CMK (cell line): ENCODE data around the gene ALLC.

Experiments used
- DNase-seq: peaks from one replicate; pipeline ENCODE4 v3.0.0-alpha.2; 2010; ENCODE audit warnings: low read depth

ALLC gene

DNA sequence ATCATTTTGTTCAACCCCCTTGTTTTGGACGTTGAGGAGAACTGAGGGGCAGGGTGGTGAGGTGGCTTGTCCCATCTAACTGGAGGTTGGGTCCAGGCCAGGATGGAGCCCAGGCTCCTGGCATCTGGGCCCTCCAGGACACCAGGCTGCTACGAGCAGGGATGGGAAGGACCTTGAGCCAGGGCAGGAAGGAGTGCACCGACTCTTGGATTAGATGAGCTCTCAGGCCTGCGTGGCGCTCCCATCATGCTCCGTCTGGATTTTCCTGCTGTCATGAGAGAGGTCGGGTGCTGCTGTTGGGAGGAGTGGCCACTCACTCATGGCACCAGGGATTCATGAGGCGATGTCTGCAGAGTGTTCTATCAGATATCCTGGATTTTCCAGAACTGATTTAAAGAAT lies 18.3 kb upstream of the ALLC start:
- no peak for DNase-seq

DNA sequence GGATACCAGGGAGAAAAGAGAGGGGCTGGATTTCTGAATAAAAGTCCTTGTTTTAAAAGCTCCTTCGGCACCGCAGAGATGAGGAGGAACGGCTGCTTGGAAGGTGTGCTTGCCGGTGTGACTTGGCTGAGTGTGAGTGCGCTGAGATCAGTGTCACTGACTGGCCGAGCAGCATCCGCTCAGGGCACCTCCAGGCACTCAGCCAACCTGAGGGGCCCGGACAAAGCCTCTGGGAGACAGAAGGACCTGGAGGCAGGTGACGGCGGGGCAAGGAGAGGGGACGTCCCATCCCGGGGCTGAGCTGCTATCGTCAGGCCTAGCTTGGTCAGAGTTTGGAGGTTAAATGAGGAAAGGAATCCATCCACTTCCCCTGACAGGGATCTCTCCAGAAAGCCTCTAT lies 16.8 kb upstream of the ALLC start:
- DNase-seq = no peak

DNA sequence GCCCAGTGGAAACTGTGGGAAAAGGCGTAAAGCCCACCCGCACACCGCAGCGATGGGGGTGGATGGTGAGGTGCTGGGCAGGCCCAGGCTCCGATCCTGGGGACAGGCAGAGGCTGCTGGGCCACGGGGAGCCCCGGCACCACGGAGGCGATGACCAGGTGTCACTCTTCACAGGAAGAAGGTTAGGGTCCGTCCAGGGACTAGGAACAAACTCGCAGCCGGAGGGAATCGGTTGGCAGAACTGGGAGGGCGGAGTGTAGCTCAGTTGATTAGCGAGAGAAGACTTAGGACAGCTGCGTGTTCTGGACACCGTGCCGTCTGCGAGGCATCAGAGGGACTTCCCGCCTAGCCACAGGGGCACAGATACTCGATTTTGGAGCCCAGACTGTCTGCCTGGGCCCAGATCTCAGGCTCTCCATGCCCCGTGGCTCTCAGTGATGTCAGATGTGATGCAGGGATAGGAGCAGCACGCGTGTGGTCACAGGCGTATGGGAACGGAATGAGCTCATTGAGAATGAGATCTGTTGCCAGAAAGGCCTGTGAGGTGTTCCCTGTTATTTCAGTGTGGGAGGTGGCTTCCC lies 16.1 kb upstream of the ALLC start:
- DNase-seq = no peak

DNA sequence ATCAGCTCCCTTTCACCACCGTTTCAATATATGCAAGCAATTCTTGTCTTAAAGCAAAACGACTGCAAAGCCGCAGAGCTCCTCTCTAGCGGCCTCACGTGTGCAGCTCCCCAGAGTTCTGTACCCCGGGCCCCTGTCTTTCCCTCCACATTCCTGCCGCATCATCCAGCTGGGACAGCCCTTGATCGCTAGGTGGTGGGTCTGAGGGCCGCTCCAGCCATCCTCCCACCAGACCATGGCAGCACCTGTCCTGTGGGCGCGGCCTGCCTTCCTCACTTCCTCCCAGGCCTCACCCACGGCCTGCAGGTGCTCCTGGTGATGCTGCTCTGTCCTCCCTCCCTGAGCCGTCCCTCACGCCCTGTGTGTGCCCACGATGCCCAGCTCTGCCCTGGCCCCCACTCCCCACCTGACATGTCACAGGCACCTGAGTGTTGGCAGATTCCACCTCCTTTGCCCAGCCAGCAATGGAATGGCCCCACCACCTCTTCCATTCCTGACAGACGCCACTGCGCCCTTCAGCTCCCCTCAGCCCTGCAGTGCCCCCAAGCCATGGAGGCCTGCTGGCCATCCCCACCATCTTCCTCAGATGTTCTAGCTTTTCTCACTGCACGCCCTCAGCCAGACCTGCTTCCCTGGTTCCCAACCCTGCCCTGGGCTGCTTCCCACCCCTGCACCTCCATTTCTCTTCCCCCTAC lies 15.3 kb upstream of the ALLC start:
- DNase-seq = no peak

DNA sequence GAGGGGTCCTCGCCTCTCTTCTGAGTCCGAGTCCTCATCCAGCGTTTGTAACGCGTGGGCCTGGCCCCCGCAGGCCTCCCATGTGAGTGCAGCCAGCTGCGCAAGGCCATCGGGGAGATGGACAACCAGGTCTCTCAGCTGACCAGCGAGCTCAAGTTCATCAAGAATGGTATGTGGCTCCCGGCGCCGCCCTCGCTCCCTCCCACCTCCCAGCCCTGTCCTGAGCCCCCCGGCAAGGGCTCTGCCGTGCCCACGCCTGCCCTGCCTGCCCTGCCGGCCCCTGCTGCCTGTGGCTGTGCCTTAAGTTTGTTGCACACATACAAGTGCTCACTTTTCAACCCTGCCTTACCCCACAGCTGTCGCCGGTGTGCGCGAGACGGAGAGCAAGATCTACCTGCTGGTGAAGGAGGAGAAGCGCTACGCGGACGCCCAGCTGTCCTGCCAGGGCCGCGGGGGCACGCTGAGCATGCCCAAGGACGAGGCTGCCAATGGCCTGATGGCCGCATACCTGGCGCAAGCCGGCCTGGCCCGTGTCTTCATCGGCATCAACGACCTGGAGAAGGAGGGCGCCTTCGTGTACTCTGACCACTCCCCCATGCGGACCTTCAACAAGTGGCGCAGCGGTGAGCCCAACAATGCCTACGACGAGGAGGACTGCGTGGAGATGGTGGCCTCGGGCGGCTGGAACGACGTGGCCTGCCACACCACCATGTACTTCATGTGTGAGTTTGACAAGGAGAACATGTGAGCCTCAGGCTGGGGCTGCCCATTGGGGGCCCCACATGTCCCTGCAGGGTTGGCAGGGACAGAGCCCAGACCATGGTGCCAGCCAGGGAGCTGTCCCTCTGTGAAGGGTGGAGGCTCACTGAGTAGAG lies 14.4 kb upstream of the ALLC start:
- no peak for DNase-seq

DNA sequence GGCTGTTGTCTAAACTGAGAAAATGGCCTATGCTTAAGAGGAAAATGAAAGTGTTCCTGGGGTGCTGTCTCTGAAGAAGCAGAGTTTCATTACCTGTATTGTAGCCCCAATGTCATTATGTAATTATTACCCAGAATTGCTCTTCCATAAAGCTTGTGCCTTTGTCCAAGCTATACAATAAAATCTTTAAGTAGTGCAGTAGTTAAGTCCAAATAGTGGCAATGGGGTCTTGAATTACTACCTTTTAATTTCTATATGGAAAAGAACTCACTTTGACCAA lies 13.8 kb upstream of the ALLC start:
- no peak for DNase-seq

DNA sequence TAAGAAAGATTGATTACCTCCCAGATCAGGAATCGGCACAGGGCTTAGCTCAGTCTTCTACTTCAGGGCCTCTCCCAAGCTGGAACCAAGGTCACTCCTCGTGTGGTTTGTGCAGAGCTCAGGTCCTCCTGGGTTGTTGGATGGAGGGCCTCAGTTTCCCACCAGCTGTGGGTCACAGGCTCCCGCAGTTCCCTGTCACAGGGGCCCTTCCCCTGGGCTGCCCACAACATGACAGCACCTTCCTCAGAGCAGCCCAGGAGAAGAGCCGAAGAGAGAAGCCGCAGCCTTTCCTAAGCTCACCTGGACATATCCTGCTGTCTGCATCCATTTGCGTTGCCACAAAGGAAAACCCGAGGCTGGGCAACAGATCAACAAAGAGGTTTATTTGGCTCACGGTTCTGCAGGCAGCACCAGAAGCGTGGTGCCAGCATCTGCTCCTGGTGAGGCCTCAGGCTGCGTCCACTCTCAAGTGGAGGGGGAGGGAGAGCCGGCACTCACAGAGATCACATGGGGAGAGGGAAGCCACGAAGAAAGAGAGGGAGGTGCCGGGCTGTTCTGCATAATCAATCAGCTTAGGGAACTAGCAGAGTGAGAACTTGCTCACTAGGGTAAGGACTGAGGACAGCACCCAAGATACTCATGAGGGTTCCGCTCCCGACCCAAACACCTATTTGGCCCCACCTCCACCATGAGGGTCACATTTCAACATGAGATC lies 13.0 kb upstream of the ALLC start:
- no peak for DNase-seq

DNA sequence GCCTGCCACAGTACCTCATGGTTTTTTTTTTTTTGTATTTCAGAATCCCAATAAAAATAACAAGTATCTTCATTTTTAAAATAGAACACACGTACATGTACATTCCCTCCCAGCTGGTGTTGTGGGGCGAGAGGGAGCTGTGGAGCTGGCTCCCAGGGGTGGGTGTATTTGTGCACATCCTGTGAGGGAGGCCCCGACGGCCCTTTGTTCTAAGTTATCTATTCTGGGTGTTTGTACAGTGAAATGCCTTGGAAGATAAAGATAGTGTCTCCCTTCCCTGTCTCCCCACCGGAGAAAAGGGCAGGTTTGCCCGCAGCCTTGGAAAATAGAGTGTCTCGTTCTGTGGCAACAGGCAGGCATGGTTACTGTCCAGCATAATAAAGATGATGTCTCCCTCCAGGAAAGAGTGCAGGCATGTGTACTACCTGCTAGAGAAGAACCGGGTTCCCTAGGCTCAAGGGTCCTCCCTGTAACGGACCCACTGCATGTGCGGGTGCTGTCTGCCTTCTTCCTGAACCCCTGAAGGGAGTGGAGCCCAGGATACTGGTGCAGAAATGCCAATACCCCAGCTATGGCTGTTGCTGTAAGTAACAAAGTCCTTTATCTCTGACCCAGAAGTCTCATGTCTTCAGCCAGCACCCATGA lies 12.1 kb upstream of the ALLC start:
- DNase-seq = no peak

DNA sequence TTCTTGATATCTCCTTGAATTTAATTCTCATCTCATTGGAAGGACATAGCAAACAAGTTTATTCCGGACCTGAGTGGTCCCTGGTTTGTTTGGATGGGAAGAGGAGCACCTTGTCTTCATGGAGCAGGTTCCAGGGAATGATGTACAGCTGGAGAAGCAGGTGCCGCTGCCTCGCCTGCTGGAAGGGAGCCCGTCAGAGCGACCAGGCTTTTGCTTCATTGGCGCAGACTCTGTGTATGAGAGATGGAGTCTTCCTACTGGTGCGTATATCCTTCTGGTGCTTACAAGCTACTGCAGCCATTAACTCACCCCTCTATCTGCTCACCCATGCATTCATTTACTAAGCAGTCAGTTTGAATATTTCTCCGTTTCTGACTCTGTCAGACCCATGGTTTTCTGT lies 11.6 kb upstream of the ALLC start:
- DNase-seq = no peak

DNA sequence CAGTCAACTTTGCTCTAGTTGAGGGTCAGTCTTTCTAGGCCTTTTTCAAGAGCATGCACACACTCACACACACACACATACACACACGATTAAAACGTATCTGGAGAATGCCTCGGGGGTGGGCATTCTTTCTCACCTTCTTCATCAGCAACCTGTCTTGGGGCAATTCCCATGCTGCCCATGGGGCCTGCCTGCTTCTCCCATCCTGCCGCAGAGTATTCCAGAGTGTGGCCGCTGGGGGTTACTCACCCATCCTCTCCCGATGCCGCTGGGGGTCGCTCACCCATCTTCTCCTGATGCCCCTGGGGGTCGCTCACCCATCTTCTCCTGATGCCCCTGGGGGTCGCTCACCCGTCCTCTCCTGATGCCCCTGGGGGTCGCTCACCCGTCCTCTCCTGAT lies 10.8 kb upstream of the ALLC start:
- DNase-seq = no peak

DNA sequence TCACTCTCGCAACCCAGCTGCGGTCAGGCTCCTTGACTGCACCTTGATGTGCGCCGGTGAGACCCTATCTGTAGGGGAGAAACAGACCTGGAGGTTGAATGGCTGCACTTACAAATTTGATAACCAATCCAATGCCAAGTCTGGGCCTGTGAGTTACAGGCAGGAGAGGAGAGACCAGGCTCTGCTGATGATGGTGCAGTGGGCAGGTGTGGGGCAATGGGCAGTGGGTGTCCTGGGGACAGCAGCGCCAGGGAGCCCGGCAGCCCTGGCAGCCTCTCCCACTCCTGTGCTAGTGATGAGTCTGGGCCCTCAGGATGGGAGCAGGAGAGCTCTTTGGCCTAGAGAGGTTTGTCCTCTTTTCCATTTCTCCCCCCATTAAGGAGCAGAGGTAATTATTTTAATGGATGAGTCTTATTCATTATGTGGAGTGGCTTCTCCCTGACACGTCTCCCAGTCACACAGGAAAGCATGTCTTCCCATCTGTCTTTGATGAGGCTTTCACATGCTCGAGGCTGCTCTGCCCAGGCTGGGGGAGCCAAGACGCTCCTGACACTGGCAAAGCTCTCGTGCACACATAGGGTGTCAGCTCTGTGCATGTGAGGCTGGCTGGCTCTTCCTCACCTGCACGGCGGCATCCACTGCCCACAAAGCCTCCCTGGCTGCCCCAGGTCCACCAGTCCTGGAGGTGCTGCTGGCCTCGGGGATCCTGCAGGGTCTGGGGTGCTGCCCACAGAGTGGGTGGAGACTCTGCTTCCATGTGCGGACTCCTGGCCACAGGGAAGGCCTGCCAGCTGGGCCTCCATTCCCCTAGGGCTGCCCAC lies 10.0 kb upstream of the ALLC start:
- no peak for DNase-seq

DNA sequence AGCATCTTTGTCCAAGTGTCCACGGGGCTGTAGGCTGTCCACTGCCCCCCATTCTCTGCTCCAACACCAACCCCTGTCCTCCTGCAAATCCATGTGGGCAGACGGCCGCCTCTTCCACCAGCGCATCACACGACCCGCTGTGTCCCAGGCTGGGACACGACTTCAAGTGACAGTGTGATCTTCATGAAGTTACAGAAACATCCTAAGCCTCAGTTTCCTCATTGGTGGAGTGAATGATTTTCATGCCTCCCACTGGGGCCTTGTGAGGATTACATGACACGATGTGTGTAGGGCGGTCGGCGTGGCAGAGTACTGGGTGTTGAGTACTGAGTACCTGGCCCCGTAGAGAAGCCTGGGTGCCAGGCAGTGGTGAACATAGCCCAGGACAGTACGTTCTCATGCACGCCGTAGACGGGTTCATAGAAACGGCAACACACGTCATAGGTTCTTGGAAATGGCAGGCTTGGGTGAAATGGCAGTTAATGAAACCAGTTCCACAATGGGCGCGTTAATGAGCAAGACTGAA lies 9.3 kb upstream of the ALLC start:
- DNase-seq = no peak

DNA sequence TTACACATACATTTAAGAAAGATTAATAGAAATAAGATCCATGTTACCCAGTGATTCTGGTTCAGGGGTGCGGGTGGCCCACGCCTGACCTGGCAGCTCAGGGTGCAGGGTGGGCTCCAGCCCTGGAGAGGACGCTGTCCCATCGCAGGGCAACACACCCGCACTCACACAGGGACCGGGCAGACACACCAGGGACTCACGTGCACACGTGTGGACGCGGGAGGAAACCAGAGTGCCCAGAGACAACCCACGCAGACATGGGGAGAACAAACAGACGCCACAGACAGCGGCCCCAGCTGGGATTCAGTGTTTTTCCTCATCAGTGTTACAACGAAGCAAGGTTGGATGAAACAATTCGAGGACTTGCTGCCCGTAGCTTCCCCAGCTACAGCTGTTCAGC lies 8.4 kb upstream of the ALLC start:
- no peak for DNase-seq

DNA sequence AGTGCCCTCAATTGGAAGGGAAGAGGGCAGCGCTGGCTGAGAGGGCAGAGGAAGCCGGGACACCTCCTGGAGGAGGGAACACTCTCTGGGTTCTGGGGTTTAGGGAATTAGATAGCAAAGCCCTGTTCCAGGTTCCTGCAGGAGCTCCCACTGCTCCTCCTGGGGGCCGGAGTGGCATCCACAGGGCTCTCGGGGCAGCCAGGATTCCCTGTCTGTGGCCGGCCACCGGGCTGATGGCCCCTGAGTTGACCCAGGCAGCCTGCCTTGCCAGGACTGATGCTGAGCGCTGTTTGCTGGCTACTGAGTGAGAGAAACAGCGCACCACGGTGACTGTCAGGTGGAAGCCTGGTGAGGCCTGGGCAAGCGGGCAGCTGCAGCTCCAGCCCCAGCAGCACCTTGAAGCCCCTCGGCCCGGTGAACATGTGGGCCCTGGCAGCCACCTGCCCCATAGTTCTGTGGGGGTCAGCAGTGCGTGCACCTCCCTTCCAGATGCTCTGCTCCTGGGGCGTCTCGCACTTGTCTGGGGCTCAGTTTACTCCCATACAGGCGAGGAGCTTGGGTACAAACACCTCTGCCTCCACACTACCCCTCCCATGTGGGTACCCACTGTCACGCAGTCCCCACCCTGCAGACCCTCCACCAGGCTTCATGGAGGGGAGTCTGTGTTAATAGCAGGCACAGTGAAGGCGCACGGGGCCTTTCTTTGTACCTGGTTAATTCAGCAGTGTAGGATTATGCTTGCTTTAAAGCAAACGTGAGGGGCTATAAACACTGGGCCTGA lies 7.7 kb upstream of the ALLC start:
- no peak for DNase-seq

DNA sequence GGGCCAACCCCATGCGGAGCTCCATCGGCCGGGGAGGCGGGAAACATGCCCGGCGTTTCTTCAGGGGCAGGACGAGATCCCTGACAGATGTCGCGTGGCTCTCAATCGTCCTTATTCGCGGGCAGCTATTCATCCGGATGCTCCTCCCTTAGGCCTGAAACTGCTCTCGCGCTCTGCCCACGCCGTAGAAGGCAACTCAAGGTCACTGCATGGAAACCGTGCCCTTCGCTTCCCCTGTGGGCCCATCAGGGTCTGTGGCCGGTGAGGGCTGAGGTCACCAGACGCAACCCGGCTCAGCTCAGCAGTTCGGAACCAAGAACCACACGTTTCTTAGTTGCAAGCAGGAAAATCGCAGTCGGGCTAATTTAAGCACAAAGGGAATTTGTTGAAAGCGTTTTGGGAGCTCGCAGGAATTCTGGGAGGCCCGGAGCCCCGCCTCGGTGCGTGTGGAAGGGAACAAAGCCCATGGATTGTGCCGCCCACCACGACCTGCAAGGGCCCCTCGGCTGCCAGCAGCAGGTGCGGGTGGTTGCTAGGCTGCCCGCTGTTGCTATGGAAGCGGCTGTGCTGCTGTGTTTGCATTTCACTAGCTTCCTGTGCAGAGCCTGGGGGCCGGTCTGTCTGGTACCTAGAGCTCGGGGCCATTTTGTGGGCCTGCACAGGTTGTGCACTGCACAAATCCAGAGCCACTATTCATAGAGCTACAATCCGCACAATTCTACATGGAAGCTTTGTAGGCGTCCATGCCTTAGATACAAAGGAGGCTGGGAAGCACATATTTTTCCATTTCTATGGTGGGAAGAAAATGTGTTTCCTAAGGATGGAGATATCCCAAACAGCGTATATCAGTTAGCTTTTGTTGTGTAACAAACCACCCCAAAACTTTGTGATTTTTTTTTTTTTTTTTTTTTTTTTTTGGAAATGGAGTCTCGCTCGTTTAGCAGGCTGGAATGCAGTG lies 6.0 kb upstream of the ALLC start:
- no peak for DNase-seq

DNA sequence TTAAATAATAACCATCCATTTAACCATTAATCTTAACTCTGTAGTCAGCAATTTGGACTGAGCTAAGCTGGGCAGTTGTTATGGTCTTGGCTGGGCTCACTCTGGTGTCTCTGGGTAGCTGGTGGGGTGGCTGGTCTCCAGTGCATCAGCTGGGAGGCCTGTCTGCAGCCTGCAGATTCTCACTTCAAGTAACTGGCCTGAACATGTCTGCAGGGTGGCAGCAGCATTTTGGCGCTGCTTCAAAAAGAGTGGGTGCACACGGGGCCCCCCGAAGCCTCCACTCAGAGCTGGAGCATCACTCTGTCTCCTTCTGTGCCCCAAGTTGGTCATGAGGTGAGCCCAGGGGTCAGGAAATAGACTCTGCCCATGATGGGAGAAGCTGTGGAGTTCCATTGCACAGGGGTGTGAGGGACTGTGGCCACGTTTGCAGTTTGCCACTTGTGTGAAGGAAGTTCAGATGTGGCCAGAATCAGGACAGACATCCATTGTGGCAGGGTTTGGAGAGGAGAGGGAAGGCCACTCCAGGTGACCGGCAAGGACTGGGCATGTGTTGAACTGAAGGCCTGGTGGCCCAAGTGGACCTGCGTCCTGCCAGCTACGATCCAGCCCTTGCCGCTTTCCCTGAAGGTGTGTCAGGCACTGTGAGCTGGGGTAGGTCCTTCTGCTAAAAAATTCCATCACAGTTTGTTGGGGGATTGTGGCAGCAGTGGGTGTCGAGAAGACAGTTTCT lies 4.9 kb upstream of the ALLC start:
- no peak for DNase-seq

DNA sequence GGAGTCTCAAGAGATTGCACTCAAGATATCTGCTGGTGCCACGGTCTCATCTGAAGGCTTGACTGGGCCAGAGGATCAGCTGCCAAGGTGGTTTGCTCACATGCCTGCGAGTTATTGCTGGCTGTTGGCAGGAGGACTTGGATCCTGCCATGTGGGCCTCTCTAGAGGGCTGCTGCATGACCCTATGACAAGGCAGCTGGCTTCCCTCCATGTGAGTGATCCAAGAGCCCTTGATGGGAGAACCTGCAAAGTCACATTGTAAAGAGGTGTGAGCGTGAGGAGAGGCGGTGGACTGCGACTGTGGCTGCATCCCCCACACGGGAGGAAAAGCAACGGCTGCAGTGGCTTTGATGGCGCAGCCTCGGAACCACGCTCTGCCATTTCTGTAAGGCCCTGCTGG lies 4.0 kb upstream of the ALLC start:
- DNase-seq = no peak

DNA sequence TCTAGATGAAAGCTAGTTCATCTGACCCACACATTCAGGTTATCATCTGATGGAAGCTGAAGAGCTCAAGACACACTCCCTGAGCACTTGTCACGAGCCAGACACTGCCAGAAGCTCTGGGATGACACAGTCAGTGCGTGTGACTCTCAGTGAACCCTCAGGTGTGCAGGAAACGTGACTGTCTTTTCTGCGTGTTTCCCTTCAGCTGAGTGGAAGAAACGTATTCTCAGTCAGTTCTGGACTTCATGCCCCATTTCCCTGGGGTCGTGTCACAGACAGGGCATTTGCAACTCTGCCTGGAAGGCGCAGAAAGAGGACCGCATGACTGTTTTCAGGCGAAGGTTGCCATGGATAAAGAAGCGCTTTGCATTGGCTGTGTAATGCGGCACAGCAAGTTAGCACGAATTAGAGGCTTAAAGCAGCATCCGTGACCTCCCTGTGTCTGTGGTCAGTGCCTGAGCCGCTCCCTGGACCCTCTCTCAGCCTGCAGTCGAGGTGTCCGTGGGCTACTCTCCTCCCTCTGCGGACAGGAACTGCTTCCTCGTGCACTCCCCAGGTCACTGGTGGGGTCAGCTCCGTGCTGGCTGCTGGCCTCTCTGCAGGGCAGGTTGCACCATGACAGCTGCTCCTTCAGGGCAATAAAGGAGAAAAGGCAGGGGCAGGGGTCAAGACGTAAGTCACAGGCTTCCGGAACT lies 3.3 kb upstream of the ALLC start:
- no peak for DNase-seq
